GM19463 (cell line): Measurements from ENCODE around the gene SH2D3A.

ENCODE experiments used
- ATAC-seq: cut with Tn5 transposase; IDR thresholded peaks from one replicate; pipeline ENCODE4 v1.9.1; 2021; ENCODE audit warnings: mild to moderate bottlenecking, moderate library complexity; ENCODE audit not compliant: unreplicated experiment

The SH2D3A gene

DNA sequence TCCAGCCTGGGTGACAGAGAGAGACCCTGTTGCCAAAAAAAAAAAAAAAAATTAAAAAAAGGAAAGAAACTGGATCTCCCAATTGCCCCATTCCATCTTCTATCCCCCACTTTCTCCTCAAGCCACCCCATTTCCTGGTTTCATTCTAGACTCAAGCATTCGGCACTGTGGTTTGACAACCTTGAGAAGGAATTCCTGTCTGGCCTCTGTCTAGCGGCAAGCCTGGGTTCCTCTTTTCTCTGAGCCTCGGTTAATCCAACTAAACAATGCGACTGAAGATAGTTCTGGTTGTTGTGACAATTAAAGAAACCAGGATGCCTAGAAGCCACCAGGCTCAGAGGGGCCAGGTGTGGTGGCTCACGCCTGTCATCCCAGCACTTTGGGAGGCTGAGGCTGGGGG is 43.5 kb downstream of the SH2D3A start:
- no peak for ATAC-seq

DNA sequence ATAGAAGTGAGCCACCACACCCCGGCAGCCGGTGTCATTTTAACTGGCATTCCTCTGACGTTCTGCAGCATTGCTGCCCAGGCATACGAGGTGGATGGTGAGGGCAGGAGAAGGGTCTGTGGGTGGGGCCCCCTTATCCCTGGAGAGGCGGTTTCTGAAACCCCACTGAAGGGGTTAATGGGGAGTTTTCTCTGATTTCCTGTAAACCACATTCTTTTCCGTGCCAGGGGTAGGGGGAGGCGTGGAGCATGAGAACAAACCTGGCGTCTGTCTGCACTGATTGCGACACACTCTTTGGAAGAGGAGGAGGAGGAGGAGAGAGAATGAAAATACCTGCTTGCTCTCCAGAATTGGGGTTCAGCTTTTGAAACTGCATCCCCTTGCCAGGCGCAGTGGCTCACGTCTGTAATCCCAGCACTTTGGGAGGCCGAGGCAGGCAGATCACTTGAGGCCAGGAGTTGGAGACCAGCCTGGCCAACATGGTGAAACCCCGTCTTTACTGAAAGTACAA is 44.1 kb downstream of the SH2D3A start:
- no peak for ATAC-seq

DNA sequence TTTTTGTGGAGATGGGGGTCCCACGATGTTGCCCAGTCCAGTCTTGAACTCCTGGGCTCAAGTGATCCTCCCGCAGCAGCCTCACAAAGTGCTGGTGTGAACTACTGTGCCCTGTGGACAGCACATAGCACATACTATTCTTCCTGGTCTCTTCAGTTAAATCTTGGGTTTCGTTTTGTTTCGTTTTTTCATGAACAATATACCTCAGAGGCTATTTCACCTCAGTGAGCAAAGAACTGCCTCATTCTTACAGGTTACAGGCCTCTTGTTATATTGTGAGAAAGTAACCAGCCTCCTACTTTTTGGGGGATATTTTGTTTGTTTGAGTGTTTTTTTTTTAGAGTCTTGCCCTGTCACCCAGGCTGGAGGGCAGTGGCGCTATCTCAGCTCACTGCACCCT is 45.5 kb downstream of the SH2D3A start:
- no peak for ATAC-seq

DNA sequence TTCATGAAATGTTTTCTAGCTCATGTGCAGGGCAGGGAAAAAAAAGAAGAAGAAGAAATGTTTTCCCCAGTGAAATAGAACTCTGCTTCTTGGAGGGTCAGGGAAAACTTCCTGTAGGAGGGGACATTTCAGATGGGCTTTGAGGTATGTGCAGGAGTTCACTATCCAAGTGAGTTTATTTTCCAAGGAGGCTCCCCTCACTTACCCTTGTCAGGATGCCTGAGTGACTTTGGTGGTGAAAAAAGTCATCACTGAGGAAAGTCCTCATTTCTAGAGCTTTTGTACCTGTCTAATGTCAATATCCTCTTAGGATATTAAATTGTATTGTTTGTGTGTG is 46.1 kb downstream of the SH2D3A start:
- ATAC-seq, result no peak

DNA sequence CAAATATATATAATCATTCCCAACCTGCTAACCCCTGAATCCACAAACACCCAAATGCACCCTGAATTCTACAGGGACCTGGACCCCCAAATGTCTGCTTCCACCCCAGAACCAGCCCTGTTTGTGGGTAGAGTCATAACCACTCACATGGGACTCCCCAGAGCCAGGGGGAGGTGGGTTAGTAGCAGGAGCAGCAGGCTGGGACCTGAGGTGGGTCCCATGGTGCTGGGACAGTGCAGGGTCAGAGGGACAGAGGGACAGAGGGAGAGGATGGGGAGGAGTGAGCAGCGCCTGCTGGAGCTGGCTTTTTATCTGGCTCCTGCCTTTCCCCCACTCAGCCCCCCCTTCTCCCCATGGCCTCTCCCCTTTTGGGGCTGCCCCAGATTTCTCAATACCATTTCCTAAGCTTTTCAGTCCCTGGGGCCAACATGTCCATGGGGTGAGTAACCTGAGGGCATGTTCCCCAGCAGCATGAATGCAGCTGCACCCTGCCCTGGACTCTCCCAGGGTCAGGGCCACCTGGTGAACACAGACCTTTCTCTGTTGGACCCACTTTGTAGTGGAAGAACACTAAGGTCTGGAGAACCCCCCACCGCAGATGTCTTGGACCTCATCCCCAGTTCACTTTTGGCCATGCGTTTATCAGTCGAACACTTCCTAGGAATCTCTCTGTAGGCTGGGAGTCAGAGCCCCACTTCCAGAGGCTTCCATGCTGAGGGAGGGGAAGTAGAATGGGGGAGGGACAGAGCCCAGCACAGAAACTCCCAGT is 46.7 kb downstream of the SH2D3A start, which contains the start of gene C3:
Gene C3 (minus strand): TSS at position 282 of the 769 bp plus-strand sequence. CDS start 61 bp downstream, at position 221.
- ATAC-seq, result no peak

DNA sequence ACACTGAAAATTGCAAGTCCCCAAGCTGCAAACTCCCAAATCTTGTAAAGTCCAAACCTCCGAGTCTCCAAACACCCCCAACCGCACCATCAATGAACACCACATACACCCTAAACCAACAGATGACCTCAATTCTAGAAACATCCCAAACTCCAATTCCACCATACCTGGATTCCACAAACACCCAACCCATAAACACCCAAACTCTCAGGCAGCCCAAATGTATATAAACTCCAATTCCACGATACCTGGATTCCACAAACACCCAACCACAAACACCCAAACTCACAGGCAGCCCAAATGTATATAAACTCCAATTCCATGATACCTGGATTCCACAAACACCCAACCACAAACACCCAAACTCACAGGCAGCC is 47.3 kb downstream of the SH2D3A start:
- ATAC-seq, result no peak

DNA sequence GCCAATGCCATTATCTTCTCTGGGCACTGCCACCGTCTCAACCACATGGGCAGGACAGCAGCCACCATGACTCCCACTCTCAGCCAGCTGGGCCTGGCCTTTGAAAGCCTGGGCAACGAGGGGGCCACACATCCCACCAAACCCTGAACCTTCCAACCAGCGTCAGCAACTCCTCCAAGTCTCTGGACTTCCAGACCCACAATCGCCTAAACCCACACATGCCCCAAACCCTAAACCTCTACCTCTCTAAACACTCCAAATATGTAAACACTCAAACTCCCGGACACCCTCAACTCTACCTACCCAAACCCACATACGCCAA is 47.7 kb downstream of the SH2D3A start:
- no peak for ATAC-seq

DNA sequence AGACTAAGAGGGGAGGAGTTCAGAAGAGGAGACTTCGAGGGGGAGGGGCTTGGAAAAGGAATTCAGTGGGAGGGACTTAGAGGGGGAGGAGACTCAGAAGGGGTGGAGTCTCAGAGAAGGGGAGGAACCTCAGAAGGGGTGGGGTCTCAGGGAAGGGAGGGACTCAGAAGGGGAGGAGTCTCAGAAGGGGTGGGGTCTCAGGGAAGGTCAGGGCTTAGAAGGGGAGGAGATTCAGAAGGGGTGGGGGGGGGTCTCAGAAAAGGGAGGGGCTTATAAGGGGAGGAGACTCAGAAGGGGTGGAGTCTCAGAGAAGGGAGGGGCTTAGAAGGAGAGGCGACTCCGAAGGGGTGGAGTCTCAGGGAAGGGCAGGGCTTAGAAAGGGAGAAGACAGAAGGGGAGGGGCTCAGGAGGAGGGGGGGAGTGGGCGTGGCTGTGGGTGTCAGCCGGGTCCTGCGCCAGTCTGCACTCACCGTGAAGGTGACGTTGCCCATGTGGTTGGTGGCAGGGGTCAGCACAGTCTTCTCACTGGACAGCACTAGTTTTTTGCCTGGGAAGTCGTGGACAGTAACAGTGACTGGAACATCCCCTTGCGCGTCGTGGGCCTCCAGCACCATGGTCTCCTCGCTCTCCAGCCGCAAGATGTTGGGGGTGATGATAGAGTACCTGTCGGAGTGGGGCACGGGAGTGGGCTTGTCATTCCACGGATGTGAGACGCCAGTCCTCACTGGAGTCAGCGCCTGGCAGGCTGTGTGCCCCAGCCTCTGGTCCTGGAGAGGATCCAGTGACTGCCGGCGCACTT is 48.3 kb downstream of the SH2D3A start:
- ATAC-seq, result no peak

DNA sequence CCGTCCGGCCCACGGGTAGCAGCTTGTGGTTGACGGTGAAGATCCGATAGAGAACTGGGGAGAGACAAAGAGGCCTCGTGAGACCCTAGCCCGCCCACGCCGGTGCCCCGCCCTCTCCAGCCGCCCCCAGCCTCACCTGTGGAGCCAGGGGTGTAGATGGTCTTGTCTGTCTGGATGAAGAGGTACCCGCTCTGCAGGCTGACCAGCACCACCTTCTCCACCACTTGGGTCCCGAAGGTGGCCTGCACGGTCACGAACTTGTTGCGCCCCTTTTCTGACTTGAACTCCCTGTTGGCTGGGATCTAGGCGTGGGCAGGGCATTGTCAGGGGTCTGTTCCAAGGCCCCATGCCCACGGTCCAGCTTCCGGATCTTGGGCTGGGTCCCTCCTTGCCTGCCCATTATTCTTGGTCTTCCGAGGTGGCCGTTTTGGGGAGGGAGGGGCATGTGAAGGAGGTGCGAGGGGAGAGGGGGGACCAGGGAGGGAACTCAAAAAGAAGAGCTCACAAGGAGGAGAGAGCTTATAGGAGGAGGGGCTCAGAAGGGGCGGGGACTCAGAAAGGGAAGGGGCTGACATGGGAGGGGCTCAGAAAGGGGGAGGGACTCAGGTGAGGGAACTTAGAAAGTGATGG is 49.0 kb downstream of the SH2D3A start:
- ATAC-seq, result no peak

DNA sequence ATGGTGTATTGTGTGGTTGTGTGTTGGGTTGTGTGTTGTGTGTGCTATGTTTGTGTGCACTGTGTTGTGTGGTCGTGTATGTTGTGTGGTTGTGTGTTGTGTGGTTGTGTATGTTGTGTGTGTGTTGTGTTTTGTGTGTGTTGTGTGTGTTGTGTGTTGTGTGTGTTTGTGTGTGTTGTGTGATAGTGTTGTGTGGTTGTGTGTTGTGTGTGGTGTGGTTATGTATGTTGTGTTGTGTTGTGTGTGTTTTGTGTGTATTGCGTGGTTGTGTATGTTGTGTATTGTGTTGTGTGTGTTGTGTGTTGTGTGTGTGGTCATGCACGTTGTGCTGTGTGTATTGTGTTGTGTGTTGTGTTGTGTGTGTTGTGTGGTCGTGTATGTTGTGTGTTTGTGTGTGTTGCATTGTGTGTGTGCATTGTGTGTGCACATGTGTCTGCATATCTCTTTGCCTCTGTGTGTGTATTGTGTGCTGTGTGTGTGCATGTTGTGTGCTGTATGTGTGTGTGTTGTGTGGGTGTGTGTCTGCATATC is 49.7 kb downstream of the SH2D3A start:
- ATAC-seq, result no peak

DNA sequence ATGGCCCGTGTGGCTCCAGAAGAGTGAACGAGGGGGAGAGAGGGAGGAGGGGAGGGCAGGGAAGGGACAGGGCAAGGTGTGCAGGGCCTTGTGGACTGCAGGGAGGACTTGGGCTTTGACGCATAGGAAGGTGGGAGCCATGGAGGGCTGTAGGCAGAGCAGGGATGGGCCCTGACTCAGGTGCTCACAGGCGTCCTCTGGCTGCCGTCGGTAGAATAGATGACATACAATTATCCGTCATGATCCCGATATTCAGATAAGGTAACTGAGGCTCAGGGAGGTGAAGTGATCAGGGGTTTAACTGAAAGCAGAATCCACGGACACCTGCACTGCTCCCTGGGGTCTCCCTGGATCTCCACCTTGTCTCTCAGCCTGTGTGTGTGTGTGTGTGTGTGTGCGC is 50.2 kb downstream of the SH2D3A start:
- no peak for ATAC-seq

DNA sequence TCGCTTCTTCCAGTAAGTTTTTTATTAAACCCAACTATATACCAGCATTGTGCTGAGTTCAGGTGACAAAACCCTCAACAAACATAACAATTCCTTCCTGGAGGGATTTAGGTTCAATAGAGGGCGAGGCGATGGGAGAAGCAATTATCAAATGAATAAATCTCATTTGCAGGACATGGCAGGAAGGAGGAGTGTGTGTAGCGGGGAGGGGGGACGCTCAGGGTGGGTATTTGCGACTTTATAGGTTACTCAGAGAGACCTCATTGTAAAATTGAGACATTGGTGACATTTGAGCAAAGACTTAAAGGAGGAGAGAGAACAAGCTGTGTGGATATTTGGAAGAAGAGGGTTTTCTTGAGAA is 50.6 kb downstream of the SH2D3A start:
- ATAC-seq, result no peak

DNA sequence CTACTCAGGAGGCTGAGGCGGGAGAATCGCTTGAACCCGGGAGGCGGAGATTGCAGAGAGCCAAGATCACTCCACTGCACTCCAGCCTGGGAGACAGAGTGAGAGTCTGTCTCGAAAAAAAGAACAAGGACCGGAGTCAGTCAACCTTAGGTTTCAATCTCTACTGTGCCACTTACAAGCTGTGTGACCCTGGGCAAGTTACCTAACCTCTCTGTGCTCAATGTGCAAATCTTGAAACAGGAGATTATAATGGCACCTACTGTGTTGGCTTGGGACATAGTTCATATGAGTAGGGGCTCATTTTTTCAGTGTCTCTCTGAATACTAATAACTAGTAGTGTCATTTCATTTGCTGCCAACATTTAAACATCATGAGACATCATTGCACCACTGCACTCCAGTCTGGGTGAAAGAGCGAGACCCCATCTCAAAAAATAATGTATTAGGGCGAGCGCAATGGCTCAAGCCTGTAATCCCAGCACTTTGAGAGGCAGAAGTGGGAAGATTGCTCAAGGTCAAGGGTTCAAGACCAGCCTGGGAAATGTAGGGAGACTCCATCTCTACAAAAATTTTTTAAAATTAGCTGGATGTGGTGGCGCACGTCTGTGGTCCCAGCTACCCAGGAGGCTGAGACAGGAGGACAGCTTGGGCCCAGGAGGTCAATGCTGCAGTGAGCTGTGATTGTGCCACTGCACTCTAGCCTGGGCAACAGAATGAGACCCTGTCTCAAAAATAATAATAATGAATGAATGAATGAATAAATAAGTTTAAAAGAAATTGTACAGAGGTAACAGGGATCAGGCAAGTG is 52.3 kb downstream of the SH2D3A start:
- no peak for ATAC-seq

DNA sequence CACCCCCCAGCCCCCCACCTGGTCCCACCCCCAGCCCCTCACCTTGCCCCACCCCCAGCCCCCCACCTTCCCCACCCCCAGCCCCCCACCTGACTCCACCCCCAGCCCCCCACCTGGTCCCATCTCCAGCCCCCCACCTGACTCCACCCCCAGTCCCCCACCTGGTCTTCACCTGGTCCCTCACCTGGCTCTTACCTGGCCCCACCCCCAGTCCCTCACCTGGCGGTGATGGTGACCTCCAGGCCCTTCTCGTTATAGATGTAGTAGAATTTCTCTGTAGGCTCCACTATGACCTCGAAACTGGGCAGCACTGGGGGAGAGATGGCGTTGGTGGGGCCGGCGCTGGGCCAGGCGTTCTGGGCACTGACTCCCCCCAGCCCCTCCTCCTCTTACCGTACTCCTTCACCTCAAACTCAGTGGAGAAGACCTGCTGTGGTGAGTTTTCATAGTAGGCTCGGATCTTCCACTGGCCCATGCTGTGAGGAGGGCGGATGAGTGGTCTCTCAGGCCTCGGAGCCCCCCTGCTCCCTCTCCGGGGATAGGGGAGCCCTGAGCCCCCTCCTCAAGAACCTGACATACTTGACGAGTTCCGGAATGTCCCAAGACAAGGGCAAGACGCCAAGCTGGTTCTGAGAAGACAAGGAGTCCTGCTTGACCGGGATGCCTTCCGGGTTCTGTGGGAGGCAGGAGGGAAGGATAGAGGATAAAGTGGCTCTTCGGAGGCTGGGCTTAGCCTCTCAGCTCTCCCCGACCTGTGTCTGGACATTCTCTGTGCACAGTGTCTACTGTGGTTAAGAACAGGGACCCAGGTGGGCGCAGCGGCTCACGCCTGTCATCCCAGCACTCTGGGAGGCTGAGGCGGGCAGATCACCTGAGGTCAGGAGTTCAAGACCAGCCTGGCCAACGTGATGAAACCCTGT is 53.2 kb downstream of the SH2D3A start:
- no peak for ATAC-seq

DNA sequence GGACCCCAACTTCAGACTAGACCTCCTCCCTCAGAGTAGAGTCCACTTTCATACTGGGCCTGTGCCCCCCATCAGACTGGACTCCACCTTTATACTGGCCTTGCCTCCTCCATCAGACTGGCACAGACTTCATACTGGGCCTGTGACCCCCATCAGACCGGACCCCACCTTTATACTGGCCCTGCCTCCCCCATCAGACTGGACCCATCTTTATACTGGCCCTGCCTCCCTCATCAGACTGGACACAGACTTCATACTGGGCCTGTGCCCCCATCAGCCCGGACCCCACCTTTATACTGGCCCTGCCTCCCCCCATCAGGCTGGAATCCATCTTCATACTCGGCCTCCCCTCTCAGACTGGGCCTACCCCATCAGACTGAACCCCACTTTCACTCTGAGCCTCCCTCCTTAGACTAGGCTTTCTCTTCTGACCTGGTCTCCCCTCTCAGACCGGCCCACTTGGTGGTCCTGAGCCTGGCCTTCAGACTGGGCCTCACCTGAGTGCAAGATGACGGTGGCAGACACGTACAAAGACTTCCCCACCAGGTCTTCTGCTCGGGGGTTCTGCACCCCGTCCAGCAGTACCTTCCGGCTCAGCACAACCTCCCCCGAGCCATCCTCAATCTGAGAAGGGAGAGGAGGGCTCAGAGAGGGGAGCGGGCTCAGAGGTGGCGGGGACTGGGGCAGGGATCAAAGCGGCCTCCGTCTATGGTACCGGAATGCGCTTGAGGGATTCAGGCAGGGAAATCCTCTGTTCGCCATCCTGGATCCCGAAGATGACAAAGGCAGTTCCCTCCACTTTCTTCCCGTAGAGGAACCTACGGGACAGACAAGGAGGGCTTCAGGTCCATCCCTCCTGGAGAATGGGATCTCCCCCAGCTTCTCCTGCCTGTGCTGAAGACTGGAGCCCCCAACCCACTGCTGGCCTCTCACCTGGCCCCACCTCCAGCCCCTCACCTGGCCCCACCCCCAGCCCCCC is 54.3 kb downstream of the SH2D3A start:
- ATAC-seq, result no peak

DNA sequence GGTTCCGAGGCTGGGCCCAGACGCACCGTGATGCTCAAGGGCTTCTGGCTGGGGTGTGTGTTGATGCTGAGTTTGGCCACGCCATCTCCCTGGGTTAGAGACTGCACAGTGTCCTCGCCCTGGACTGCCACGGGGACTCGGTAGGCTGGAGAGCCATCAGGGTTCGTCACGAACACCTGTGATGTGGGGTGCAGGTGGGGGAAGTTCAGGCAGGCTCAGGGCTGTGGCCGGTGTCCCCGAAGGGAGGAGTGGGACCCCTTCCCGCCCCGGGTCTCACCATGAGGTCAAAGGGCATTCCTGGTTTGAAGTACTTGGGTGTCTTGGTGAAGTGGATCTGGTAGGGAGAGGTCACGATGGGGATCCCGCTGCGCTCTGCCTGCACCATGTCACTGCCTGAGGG is 55.0 kb downstream of the SH2D3A start:
- ATAC-seq, result no peak

DNA sequence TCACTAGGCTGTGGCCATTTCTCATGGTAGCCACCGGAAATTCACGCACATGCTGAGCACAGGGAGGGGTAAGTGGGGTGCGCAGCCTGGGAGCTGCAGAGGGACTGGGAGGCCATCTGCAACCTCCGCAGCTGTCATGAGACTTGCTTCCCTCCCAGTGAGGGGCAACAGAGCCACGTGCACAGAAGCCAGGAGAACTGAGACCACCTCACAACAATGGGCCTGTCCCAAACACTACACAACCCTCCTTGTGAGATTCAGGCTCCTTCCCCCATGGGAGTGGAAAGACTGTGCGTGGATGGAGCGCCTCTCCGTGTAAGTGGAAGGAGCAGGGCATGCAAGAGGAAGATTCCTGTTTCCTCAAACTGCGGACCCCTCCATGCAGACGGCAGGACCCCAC is 55.6 kb downstream of the SH2D3A start:
- ATAC-seq, result no peak

DNA sequence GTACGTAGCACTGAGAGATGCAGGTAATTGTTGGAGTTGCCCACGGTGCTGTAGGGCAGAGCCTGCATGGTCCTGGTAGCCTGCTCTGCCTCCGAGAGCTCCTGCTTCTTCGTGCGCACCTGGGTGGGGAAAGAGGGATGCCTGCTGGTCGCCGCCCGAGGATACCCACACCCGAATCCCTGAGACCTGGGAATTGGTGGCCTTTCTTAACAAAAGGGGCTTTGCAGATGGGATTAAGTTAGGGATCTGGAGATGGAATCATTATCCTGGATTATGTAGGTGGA is 56.2 kb downstream of the SH2D3A start:
- ATAC-seq, result no peak
